H1 (cell line): Measurements from ENCODE around the gene TMEM271. TPM values are rescaled to one million over a fixed set of nuclear protein-coding genes. Genes with fewer than 3 reads are reported as not detected.

ENCODE experiments used
- CBX8 ChIP-seq: fragments of 300-800, 300-1000 bp; sonication (generic); IDR thresholded peaks from 2 replicates; pipeline ENCODE4 v1.7.1; 2016; ENCODE audit warnings: low read depth, low read length, borderline replicate concordance
- EP300 ChIP-seq, 2 experiments: IDR thresholded peaks; 1 replicate in 1 of 2; 2 replicates in 1 of 2; pipeline ENCODE4 v1.6.1; 2011 to 2012; ENCODE audit warnings: low read depth in 2 of 2, low read length in 2 of 2, mild to moderate bottlenecking in 2 of 2, borderline replicate concordance in 1 of 2, inconsistent platforms in 1 of 2, moderate library complexity in 1 of 2
- GABPA ChIP-seq: IDR thresholded peaks from 2 replicates; pipeline ENCODE4 v1.6.1; 2011; ENCODE audit warnings: mild to moderate bottlenecking, low read length, moderate library complexity, borderline replicate concordance; ENCODE audit not compliant: insufficient read depth
- KDM5A ChIP-seq: fragments of 200-600 bp; IDR thresholded peaks from 2 replicates; pipeline ENCODE4 v1.7.1; 2012; ENCODE audit warnings: mild to moderate bottlenecking, low read length, inconsistent platforms, mixed read lengths
- PHF8 ChIP-seq: fragments of 200-600 bp; sonication (generic); conservative IDR thresholded peaks from 2 replicates; pipeline ENCODE4 v1.7.1; 2012; ENCODE audit warnings: low read depth, mild to moderate bottlenecking, inconsistent platforms, low read length, moderate library complexity
- TBP ChIP-seq: IDR thresholded peaks from 2 replicates; pipeline ENCODE4 v1.6.1; 2011; ENCODE audit warnings: low read depth, low read length, improper control_type of control experiment
- polyA plus RNA-seq, 7 experiments: library from polyadenylated mRNA; depleted of rRNA in 3 of 7; stranded (reverse) in 5 of 7; unstranded in 2 of 7; fragments of >200 nt in 5 of 7; fragments of 200-250 nt in 2 of 7; gene quantifications; 1 replicate in 5 of 7; 2 replicates in 1 of 7; 4 replicates in 1 of 7; pipeline versions ENCODE4 v1.2.1 to v1.2.3, GENCODE V29; 2011 to 2013; ENCODE audit warnings: missing spikeins in 2 of 7, mixed read lengths in 2 of 7
- total RNA-seq: library from RNA; stranded (reverse); fragmentation: NEBNext Ultra II Directional; extraction: Animal tissue kit (Norgen Biotek cat#: 25700); gene quantifications from 2 replicates; pipeline ENCODE4 v1.2.1, GENCODE V29; 2021

The TMEM271 gene
- total and polyA plus RNA-seq, 2 of the 8 experiments (the other 6 are each of a cell fraction or from before 2014, with no cell fraction given): 0.08 to 0.35 TPM

GRCh38 chr4:538542-539142, 37.5 kb downstream of the TMEM271 start (continued):
- TF ChIP-seq EP300 (IDR thresholded peaks at IDR 0.05; ENCODE audit: borderline replicate concordance in 1 of 2, low read depth in 2 of 2, low read length in 2 of 2): no peak
- TF ChIP-seq KDM5A: no peak
- TF ChIP-seq GABPA: no peak
- TF ChIP-seq TBP: no peak
- TF ChIP-seq PHF8: no peak
- no peak for TF ChIP-seq CBX8
- TF ChIP-seq, all 59 proteins: peak for 0
